Myocyte (in vitro differentiated cells): Measurements from ENCODE around the gene ZBTB32. TPM values are rescaled to one million over a fixed set of nuclear protein-coding genes. Genes with fewer than 3 reads are reported as not detected.

Experiments
- DNase-seq: peaks from one replicate; pipeline ENCODE4 v3.0.0-alpha.2; 2012; ENCODE audit warnings: low read depth
- total RNA-seq: library from RNA; depleted of rRNA; stranded (reverse); fragments of >200 nt; gene quantifications from 2 replicates; pipeline ENCODE4 v1.2.3, GENCODE V29; 2014

Gene ZBTB32
- total RNA-seq, 1 donor from 2014 or later, result 0.11 TPM

DNA sequence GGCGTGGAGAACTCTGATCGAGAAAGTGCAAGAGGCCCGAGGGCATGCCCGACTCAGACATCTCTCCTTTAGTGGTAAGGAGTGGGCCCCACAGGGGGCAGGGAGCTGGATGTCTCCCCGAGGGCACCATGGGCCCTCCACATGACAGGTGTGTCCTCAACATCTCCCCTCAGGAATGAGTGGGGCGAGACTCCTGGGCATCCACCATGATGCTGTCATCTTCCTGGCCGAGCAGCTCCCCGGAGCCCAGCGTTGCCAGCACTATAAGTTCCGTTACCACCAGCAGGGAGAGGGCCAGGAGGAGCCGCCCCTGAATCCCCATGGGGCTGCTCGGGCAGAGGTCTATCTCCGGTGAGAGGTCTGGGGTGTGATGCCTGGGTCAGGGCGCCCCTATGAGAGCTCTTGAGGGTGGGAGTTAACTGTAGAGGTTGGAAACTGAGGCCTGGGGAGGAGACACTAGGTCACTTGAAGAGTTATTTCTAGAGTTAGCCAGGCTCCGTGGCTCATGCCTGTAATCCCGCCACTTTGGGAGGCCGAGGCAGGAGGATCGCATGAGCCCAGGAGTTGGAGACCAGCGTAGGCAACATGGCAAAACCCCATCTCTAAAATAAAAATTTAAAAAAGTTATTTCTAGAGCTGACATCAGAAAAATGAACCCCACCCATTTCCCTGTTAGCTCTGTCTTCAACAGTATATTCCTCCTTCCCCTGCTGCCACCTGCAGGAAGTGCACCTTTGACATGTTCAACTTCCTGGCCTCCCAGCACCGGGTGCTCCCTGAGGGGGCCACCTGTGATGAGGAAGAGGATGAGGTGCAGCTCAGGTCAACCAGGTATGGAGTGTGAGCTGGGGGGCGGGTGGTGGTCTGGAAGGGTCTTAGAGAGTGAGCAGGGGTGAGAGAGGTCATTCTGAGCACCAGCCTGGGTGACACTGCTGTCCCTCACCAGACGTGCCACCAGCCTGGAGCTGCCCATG, 32.8 kb downstream of the ZBTB32 start:
- no peak for DNase-seq

DNA sequence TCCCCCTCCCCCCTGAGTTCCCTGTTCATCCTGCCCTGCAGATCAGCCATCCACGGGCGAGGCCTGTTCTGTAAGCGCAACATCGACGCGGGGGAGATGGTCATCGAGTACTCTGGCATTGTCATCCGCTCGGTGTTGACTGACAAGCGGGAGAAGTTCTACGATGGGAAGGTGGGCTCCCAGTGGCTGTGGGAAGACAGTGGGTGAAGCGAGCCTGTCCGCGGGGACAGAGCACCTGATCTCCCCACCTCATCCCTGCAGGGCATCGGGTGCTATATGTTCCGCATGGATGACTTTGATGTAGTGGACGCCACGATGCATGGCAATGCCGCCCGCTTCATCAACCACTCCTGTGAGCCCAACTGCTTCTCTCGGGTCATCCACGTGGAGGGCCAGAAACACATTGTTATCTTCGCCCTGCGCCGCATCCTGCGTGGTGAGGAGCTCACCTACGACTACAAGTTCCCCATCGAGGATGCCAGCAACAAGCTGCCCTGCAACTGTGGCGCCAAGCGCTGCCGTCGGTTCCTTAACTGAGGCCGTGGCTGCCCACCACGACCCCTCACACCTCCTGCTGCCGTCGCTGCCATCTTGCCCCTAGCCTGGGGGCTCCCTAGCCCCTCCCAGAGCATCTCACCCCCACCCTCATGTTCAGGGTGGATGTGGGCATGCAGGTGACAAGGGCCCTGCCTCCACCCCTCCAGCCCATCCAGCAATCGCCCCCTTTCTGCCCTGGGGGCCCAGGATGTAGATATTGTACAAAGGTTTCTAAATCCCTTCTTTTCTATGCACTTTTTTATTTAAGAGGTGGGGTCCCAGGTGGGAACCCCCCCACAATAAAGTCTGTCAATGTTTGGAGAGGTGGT, 33.9 kb downstream of the ZBTB32 start:
- DNase-seq, result no peak

DNA sequence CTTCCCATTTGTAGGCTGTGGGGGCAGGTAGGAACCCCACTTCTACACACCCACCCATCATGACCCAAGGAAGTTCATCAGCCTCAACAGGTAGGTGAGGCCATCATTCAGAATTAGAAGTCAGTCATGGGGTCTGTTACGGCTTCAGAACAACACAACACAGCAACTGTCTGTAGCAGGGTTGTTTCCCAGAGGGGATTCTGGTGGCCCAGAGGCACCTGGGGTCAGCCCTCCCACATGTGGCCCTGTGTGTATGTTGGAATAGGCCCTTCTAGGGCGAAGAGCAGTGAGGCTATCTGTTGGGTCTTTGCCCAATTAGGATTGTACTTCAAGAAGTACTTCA, 34.5 kb downstream of the ZBTB32 start:
- DNase-seq, result no peak

DNA sequence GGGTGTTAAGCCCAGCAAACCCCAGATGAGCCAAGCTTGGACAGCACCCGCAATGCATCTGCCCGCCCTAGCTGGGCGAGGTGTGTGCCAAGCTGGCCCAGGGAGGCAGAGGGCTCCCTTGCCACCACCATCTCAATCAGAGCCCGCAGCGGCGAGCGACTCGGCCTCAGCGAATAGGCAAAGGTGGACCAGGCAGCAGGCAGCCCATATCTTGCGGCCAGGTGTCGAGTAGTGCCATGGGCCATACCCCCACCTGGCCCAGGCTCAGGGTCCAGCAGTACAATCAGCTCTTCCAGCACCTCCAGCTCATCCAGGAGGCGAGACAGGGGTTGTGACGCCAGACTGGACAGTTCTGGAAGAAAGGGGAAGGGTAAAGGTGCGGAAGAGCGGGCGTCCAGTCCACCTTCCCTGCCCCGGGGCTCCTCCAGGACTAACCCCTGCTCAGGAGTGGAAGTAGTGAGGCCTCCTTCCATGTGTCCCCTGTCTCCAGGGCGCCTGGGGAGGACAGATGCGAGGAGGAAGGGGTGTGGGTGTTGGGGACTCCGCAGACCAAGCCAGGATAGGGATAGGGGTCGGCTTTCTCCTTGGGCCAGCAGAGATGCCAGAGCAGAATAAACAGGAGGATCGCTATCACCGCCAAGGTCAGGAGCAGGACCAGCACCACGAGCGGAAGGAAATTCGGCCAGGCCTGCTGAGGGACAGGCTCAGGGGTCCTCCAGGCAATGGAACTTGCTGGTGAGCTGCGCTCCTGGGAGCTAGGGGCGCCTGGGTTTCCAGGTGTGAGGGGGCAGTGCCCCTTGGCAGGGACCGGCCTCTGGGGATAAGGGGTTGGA, 35.1 kb downstream of the ZBTB32 start:
- DNase-seq, result no peak

DNA sequence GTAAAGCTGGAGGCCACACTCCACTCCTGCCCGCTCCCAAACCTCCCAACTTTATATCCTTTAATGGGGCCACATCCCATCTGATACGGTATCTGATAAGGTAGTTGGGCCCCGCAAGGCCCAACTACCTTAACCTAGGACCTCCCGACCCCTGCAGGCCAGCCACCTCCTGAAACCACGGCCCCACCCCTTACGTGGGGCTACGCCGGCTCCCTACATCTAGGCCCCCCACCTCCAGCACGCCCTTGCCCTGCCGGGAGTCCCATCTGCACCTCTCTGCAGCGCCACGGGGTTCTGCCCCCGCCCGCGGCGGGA, 35.7 kb downstream of the ZBTB32 start:
- no peak for DNase-seq

DNA sequence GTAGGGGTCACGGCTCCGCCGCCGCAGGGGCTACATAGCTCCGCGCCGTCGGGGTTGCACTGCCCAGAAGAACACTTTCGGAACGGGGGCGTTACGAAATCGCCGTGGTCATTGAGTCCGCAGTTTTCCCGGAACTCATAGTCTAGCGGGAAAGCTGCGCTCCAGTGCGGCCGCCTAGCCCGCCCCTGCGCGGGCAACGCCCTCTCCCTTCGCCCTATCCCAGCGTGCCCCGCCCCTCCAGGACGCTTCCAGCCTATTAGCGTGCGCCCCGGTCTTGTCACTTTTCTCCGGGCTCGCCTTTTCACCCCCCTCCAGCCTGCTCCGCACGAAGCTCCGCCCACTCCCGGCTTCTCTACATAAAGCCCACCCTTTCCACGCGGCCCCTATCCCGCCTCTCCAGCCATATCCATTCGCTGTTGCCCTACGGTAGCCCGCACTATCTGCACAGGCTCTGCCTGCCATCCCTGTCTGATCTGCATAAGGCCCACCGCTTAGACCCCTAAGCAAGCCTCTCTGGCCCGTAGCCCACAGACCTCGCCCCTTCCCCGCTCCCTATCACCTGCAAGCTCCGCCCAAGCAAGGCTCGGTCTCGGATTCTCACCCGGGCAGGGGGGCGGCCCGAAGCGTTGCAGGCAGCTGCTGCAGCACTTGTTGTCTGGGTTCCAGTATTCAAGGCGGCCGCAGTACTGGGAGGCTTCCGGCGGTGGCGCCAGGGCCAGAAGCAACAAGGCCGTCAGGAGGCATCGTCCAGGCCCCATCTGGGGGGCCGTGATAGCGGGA, 36.3 kb downstream of the ZBTB32 start:
- DNase-seq, result peak; percentile 98

DNA sequence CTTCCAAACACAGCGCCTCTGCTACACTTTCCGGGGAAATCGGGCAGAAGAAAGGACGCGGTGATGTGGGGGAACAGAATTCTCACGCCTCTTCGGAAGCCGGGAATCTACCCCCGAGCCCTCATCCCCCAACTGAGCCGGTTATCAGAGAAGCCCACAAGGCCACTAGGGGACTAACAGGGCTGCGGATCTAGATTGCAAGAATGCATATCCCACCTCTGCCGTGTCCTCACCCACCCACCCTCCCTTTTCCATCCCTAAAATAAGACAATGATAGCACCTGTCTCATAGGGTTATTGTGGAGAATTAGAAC, 36.8 kb downstream of the ZBTB32 start:
- DNase-seq, result peak; percentile 34

DNA sequence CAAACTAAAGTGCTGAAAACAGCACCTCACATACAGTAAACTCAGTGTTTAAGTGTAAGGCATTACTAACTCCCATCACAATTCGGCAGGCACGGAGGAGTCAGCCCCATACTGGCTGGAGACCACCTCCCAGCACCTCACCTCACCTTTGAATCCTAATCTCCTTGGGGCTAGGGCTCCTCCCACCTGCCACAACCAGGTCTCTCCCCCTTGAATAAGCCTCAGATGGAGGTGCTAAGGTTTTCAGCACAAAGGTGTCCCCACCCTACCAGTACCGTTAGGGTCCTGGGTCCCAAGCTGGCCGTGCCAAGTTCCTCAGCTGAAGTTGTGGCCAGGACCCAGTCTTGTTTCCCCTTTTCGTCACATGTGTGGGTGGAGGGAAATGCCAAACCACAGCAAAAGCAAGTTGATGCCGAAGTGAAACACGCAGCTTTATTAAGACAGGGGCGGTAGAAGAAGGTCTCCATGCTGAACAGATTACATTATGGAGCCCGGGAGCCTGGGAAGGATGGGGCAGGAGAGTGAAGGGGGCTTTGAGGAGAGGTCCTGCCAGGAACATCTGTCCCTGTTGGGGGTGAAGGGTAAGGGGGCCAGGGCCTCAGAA, 37.9 kb downstream of the ZBTB32 start, which contains the start of gene IGFLR1:
IGFLR1 (minus strand) TSS at position 332 of the 604 bp plus-strand sequence. CDS start 1,272 bp downstream, outside the sequence.
- no peak for DNase-seq

DNA sequence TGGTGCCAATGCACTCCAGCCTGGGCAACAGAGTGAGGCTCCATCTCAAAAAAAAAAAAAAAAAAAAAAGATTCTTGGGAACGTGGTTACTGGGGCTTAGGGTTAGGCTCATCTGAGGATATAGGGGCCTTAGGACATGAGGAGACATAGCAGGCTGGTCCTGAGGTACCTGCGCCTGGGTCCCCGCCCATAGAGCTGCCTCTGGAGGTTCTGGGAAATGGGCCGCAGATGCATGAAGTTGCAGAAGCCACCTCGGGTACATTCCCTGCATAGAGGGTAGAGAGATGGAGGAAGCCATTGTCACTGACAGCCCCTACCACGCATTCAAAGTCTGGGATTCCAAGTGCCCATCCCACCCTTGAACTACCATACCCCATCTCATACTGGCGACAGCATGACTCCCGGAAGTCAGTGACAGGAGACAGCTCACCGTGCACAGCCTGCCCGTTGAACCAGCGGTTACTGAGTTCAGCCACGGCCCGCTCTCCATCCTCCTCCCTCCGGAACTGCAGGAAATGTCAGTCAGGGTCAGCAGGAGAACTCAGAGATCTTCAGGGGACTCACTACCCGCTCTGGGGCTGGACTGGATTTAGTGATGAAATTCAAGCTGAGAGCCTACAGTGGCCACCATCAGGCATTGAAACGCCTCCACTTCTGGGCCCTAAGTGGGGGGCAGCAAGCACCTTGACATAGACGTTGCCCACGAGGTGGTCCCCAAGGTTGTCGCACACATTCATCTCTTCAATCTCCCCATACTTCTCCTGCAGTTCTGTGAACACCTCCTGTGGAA, 39.5 kb downstream of the ZBTB32 start:
- no peak for DNase-seq

DNA sequence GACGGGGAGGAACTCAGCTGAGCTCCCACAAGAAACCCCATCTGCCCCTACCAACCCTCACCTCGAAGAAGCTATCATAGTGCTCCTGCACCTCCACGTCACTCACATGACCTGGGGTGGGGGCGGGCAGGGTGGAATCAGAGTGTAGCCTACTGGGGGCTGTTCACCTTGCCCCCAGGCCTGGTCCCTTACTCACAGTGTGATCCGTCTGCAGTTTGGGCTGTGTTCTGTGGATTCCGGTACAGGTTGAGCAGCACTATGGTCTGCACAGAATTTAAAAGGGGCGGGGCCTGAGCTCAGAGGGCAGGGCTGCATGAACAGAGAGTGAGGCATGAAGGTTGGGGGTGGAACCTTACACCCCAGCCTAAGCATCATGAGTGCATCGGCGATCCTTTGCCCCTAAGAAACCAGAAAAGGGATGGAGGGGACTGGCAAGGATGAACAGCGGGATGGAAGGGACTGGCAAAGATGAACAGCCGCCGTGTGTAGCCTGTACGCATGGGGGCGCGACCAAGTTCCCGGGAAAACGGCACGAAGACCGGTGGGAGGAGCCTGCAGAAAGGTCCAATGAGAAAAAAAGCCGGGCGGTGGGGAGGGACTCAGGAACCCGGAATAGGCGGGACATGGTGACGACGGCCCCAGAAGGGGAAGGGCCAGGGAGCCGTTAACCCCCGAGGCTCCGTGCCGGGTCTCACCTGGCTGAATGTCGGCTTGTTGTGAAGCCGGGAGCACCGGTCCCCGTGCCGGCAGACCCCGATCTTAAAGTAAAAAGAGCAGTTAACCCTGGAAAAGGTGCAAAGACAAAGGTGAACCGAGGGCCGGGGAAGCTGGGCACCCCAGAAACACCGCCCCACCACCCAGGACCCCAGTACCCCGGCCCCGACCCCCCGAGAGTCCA, 40.3 kb downstream of the ZBTB32 start:
- peak; percentile 98 for DNase-seq

DNA sequence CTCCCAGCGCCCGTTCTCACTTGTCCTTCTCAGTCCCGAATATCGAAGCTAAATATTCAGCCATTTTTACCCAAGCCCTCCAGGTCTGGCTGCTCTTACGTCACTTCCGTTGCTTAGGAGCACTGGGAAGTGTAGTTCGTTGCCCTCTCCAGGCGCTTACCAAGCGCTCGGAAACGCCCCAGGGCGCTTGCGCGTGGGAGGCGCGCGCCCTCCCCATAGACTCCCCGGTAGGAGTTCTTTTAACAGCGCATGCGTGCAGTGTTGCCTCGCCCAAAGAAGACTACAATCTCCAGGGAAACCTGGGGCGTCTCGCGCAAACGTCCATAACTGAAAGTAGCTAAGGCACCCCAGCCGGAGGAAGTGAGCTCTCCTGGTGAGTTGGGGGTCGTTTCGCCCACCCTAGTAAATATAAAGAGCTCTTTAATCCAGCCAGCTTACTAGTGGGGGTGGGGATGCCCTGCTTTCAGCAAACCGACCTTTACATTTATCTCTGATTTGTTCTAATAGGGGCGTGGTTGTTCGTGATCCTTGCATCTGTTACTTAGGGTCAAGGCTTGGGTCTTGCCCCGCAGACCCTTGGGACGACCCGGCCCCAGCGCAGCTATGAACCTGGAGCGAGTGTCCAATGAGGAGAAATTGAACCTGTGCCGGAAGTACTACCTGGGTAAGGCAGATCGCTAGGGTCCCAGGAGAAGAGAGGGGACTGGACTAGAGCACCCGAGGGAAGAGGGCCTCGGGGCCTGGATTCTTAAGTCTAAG, 41.1 kb downstream of the ZBTB32 start, which contains the start of the genes PSENEN and U2AF1L4:
PSENEN (plus strand) TSS at position 324 of the 759 bp plus-strand sequence; CDS start at position 604, 280 bp downstream.
U2AF1L4 (minus strand) TSS at position 91 of the 759 bp plus-strand sequence; CDS start at position 64, 27 bp downstream.
- peak; percentile 99 for DNase-seq

DNA sequence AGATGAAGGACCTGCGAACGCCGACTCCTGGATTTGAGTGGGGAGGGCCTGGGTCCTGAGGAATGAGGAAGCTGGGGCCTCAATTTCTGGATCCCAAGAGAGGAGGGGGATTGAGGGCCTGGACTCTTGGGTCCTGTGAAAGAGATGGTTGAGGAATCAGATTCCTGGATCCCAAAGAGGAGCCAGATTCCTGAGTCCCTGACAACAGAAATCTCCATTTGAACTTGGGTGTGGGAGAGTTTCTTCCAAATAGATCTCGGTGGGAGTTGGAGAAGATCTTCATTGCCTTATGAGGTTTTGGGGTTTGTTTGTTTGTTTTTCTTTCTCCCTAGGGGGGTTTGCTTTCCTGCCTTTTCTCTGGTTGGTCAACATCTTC, 41.7 kb downstream of the ZBTB32 start:
- DNase-seq, result no peak

DNA sequence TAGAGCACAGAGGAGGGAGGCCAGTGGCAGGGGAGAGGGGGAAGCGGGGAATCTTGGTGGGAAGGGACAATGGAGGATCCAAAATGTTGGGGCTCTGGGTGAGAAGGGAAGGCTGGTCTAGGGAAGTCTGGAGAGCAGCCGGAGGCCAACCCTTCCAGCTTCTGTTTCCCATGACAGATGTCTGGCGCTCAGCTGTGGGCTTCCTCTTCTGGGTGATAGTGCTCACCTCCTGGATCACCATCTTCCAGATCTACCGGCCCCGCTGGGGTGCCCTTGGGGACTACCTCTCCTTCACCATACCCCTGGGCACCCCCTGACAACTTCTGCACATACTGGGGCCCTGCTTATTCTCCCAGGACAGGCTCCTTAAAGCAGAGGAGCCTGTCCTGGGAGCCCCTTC, 42.2 kb downstream of the ZBTB32 start:
- DNase-seq, result no peak

DNA sequence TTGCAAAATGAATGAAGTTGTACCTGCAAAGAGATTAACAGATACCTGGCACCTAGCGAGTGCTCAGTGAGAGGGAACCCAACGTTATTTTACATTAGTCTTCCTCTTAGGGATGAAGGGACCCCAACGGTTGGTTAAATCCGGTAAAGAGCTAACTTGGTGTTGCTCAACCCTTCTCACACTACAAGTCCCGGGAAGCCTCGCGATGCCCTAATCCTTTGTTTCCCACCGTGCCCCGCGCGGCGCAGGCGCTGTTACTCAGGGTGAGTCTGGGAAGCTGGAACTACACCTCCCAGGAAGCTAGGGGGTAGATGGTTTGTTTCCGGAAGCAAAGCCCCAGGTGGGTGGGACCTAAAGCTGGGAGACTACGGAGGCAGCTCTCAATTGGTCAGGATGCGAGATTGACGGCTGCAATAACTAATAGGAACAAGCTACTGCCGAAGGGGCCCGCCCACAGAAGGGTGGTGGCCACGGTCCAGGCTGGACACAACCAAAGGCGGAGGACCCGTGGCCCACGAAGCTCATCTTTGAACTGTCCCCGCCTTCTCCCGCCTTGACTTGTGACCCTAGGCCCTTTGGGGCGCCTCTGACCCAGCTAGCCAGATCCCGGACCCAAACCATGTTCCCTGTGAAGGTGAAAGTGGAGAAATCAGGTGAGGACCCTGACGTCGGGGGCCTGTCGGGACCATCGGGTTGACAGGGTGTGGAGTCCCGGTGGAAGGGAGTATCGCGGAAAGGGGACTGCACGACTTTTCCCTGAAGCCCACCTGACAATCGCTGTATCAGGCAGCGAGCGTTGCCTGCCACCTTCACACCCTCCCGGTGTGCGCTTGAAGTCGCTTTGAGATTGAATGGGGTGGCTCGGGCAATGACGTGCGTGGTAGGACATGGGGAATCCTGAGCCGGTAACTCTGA, 44.0 kb downstream of the ZBTB32 start, which contains the start of gene LIN37:
LIN37 (plus strand) TSS at position 471 of the 915 bp plus-strand sequence; CDS start at position 620, 149 bp downstream.
- DNase-seq, result peak; percentile 100

DNA sequence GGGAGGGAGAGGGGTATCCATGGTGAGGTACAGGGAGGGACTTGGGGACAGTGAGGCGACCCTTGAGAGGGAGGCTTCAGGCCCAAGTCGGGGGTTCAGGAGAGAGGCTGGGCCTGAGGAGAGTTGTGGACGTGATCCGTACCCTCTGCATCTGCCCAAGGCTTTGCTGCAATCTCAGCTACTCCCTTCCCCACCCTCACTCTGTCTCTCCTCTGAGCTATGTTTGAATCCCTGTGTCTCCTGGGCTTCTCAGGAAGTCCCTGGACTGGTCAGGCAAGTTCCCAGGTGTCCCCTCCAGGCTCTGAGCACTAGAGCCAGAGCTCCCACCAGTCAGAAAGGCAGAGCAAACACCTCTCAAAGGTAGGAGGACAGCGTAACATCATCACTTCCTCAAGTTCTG, 45.8 kb downstream of the ZBTB32 start:
- no peak for DNase-seq
